HEK293T (cell line): ENCODE measurements around the gene MARK2.
A peak's percentile ranks its signal among the peaks of the same experiment; 100 is the strongest.

Source experiments
- CTCF ChIA-PET: fragments of 350-600 bp; formaldehyde crosslinking; extraction: SDS; loops from one replicate; lab custom pipeline; 2021; ENCODE audit warnings: antibody characterized with exemption, inconsistent platforms; lab: Yijun Ruan, JAX
- POLR2A ChIA-PET: fragments of 350-600 bp; formaldehyde crosslinking; extraction: SDS; loops from one replicate; lab custom pipeline; 2020; ENCODE audit warnings: antibody characterized with exemption, inconsistent platforms; lab: Yijun Ruan, JAX
- DNase-seq: peaks from one replicate; pipeline ENCODE4 v3.0.0; 2012; ENCODE audit warnings: mixed read lengths; ENCODE audit errors: extremely low spot score
- ARNT ChIP-seq: fragments of 450-650 bp; IDR thresholded peaks from 2 replicates; pipeline ENCODE4 v1.6.1; 2017; ENCODE audit warnings: mild to moderate bottlenecking
- BHLHE40 ChIP-seq: fragments of 450-650 bp; IDR thresholded peaks from 2 replicates; pipeline ENCODE4 v1.6.1; 2016; ENCODE audit warnings: mild to moderate bottlenecking, moderate library complexity, borderline replicate concordance
- CTBP1 ChIP-seq: fragments of 450-650 bp; IDR thresholded peaks from 2 replicates; pipeline ENCODE4 v1.6.1; 2016; ENCODE audit warnings: borderline replicate concordance
- ELF4 ChIP-seq: fragments of 450-650 bp; IDR thresholded peaks from 2 replicates; pipeline ENCODE4 v1.6.1; 2017; ENCODE audit warnings: antibody characterized with exemption
- FOXA1 ChIP-seq: fragments of 450-650 bp; IDR thresholded peaks from 2 replicates; pipeline ENCODE4 v1.6.1; 2016; ENCODE audit warnings: mild to moderate bottlenecking
- FOXK2 ChIP-seq: fragments of 450-650 bp; IDR thresholded peaks from 2 replicates; pipeline ENCODE4 v1.6.1; 2016; ENCODE audit warnings: mild to moderate bottlenecking
- FOXM1 ChIP-seq: fragments of 450-650 bp; IDR thresholded peaks from 2 replicates; pipeline ENCODE4 v1.6.1; 2017; ENCODE audit warnings: mild to moderate bottlenecking, borderline replicate concordance
- HDGF ChIP-seq: fragments of 450-650 bp; IDR thresholded peaks from 2 replicates; pipeline ENCODE4 v1.6.1; 2017; ENCODE audit warnings: antibody characterized with exemption, borderline replicate concordance
- L3MBTL2 ChIP-seq: fragments of 450-650 bp; conservative IDR thresholded peaks from 2 replicates; pipeline ENCODE4 v1.6.1; 2016; ENCODE audit warnings: mild to moderate bottlenecking
- LEF1 ChIP-seq: fragments of 450-650 bp; IDR thresholded peaks from 2 replicates; pipeline ENCODE4 v1.6.1; 2017; ENCODE audit warnings: mild to moderate bottlenecking, borderline replicate concordance
- NFRKB ChIP-seq: fragments of 450-650 bp; IDR thresholded peaks from 2 replicates; pipeline ENCODE4 v1.6.1; 2016; ENCODE audit warnings: mild to moderate bottlenecking, moderate library complexity
- SP1 ChIP-seq: fragments of 450-650 bp; IDR thresholded peaks from 2 replicates; pipeline ENCODE4 v1.6.1; 2017
- SUZ12 ChIP-seq: fragments of 450-650 bp; IDR thresholded peaks from 2 replicates; pipeline ENCODE4 v1.6.1; 2016; ENCODE audit warnings: mild to moderate bottlenecking
- TARDBP ChIP-seq: fragments of 450-650 bp; IDR thresholded peaks from 2 replicates; pipeline ENCODE4 v1.6.1; 2016
- ZNF384 ChIP-seq: fragments of 450-650 bp; IDR thresholded peaks from 2 replicates; pipeline ENCODE4 v1.6.1; 2016
- TF ChIP-seq, protein P1 (sequence below): fragments of 450-650 bp; IDR thresholded peaks from 2 replicates; pipeline ENCODE4 v1.6.1; 2016

The MARK2 gene

DNA sequence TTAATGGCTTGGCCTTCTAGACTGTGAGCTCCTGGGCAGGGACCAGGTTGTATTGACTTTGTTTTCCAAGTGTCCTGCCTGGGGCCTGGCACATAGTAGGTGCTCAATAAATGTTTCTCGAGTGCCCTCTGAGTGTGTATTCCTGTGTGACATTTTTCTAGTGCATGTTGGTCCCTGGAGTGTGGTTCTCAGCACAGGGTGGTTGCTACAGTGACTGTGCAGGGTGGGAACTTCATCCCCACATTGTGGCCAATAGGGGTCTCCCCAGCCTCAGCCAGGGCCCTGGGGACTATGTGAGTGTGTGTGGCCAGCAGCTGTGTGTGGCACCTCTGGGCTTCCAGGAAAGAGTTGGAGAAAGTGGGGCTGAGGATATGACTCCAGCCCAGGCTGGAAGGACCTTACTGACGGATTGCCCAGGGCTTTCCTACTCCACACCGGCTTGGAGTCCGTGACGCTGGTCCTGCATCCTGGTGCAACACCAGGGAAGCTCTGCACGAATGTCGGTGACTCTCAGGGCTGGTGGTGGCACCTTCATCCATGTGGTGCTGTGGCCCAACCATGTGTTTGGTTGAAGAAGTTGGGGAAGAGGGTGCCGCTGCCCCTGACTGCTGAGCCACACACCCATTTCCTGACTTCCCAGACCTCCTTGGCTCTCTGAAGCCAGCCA lies 9.0 kb upstream of the MARK2 start:
- CTCF ChIA-PET = interaction anchor here (1.0 to 1.7 kb wide), 2 partner anchors 9 to 216 kb away, joined by 3 to 4 read pairs; partner anchors contain the start of gene MARK2
- DNase-seq = peak; percentile 42
- TF ChIP-seq ZNF384 (no peak), BHLHE40 (no peak), SP1 (no peak), LEF1 (no peak), HDGF (no peak), L3MBTL2 (no peak), FOXM1 (no peak), SUZ12 (no peak), ELF4 (no peak), ARNT (no peak), NFRKB (no peak), CTBP1 (no peak), TARDBP (no peak), FOXK2 (no peak), FOXA1 (no peak)
- TF ChIP-seq, protein P1, sequence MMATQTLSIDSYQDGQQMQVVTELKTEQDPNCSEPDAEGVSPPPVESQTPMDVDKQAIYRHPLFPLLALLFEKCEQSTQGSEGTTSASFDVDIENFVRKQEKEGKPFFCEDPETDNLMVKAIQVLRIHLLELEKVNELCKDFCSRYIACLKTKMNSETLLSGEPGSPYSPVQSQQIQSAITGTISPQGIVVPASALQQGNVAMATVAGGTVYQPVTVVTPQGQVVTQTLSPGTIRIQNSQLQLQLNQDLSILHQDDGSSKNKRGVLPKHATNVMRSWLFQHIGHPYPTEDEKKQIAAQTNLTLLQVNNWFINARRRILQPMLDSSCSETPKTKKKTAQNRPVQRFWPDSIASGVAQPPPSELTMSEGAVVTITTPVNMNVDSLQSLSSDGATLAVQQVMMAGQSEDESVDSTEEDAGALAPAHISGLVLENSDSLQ = no peak
- POLR2A ChIA-PET = interaction anchor here (0.7 to 1.5 kb wide), 2 partner anchors 9 to 116 kb away, joined by 3 to 6 read pairs; partner anchors contain the start of gene MARK2

DNA sequence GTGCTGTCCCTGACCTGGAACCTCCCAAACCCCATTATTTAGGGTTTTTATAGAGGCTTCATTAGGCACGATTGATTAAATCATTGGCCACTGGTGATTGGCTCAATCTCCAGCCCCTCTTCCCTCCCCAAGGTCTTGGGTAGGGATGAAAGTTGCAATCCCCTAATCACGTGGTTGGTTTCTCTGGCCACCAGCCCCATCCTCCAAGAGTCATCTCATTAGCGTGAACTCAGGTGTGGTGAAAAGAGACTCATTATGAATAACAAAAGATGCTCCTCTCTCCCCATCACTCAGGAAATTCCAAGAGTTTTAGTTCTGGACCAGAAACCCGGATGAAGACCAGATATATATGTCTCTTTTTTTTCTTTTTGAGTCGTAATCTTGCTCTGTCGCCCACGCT lies 7.6 kb upstream of the MARK2 start:
- POLR2A ChIA-PET = no interaction called here
- DNase-seq = no peak
- TF ChIP-seq FOXA1 = no peak
- no peak for TF ChIP-seq LEF1
- no peak for TF ChIP-seq HDGF
- TF ChIP-seq TARDBP = no peak
- TF ChIP-seq NFRKB = no peak
- TF ChIP-seq ELF4 = no peak
- no peak for TF ChIP-seq SUZ12
- TF ChIP-seq FOXM1 = no peak
- no peak for TF ChIP-seq ARNT
- TF ChIP-seq CTBP1 = no peak
- TF ChIP-seq L3MBTL2 = no peak
- no peak for TF ChIP-seq FOXK2
- TF ChIP-seq, protein P1 = no peak
- no peak for TF ChIP-seq BHLHE40
- TF ChIP-seq SP1 = no peak
- CTCF ChIA-PET = interaction anchor here (0.9 kb wide), 1 partner anchor 115 kb away, joined by 3 read pairs; no protein-coding TSS in a partner anchor

GRCh38 chr11:63832336-63832735 lies 6.6 kb upstream of the MARK2 start:
- ChIA-PET POLR2A (no interaction called here), CTCF (no interaction called here)
- no peak for DNase-seq
- TF ChIP-seq FOXK2 = no peak
- TF ChIP-seq, protein P1 = no peak
- TF ChIP-seq TARDBP = no peak
- TF ChIP-seq L3MBTL2 = no peak
- TF ChIP-seq ARNT = no peak
- no peak for TF ChIP-seq NFRKB
- TF ChIP-seq FOXA1 = no peak
- no peak for TF ChIP-seq BHLHE40
- TF ChIP-seq HDGF = no peak

DNA sequence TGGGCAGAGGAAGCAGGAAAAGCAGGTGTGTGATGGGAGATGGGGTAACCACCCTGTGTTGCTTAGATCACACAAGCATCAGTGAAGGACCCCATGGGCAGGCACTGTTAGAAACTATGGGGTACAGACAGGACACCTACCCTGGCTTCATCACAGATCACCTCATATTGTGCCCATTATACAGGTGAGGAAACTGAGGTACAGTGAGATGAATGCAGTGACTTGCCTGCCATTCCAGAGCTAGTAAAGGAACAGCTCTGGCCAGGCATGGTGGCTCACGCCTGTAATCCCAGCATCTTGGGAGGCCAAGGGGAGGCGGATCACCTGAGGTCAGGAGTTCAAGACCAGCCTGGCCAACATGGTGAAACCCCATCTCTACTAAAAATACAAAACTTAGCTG lies 5.9 kb upstream of the MARK2 start:
- POLR2A ChIA-PET = no interaction called here
- CTCF ChIA-PET = no interaction called here
- no peak for DNase-seq

GRCh38 chr11:63834535-63835157 lies 4.3 kb upstream of the MARK2 start:
- POLR2A ChIA-PET = interaction anchor here (0.5 kb wide), 1 partner anchor 194 kb away, joined by 3 read pairs; no protein-coding TSS in a partner anchor
- DNase-seq = no peak
- no peak for TF ChIP-seq L3MBTL2
- no peak for TF ChIP-seq HDGF
- TF ChIP-seq SUZ12 = no peak
- no peak for TF ChIP-seq FOXA1
- no peak for TF ChIP-seq BHLHE40
- TF ChIP-seq FOXK2 = no peak
- no peak for TF ChIP-seq TARDBP
- no peak for TF ChIP-seq NFRKB
- CTCF ChIA-PET = no interaction called here

More for the DNA sequence above, 5.9 kb upstream of the MARK2 start:
- no peak for TF ChIP-seq LEF1
- TF ChIP-seq HDGF = no peak
- TF ChIP-seq FOXM1 = no peak
- TF ChIP-seq L3MBTL2 = no peak
- TF ChIP-seq BHLHE40 = no peak
- TF ChIP-seq SUZ12 = no peak
- no peak for TF ChIP-seq FOXK2
- no peak for TF ChIP-seq CTBP1
- no peak for TF ChIP-seq SP1
- no peak for TF ChIP-seq TARDBP
- TF ChIP-seq NFRKB = no peak

GRCh38 chr11:63835158-63835545 lies 3.8 kb upstream of the MARK2 start:
- TF ChIP-seq, protein P1 = no peak
- TF ChIP-seq TARDBP (no peak), CTBP1 (no peak), FOXM1 (no peak), ELF4 (no peak), FOXK2 (no peak), SUZ12 (no peak), ZNF384 (no peak), BHLHE40 (no peak)
- no peak for DNase-seq
- ChIA-PET CTCF (interaction anchor here (2.2 kb wide), 1 partner anchor 37 kb away, joined by 8 read pairs; no protein-coding TSS in a partner anchor), POLR2A (no interaction called here)
